ENCODE measurements around the gene ARRDC5. TPM values are rescaled to one million over a fixed set of nuclear protein-coding genes. Genes with fewer than 3 reads are reported as not detected.
"Not testable (repeated sequence)": the region's sequence is repeated elsewhere in the genome, so short reads cannot be mapped to it uniquely, and the experiment has no call there.

The ARRDC5 gene
- polyA plus RNA-seq, 1 donor (not counting 4 experiments of a cell fraction or from before 2014, with no cell fraction given) = not detected

- no peak overlapping the region for H3K4me3 ChIP-seq (ENCODE audit: control insufficient read depth in 2 of 3, extremely low read depth in 1 of 3, insufficient read depth in 2 of 3, low read depth in 1 of 3, low read length in 3 of 3)
- H3K27me3 ChIP-seq (ENCODE audit: control insufficient read depth, extremely low read depth, insufficient read depth, low read length) = no peaks in the 10 kb centered on the region
- peaks cover 4% of the 10 kb centered on the region for H3K79me2 ChIP-seq (ENCODE audit: control insufficient read depth, insufficient read depth, low read length)
- dilution Hi-C loops (cut with MboI; ENCODE audit: extremely low pct_ligation_motif_present, low sequenced_read_pairs) = no loop called here
- no peaks in the 10 kb centered on the region for H4K20me1 ChIP-seq (ENCODE audit: control insufficient read depth, extremely low read depth, insufficient read depth, low read length)
- H2AFZ ChIP-seq (ENCODE audit: control insufficient read depth, low read length) = no peak overlapping the region
- H3K27ac ChIP-seq (ENCODE audit: control insufficient read depth, insufficient read depth, low read length) = no peak overlapping the region
- no peaks in the 10 kb centered on the region for H3K9me3 ChIP-seq (ENCODE audit: control insufficient read depth, low read depth, low read length)
- no peak overlapping the region for H3K4me2 ChIP-seq (ENCODE audit: control insufficient read depth, extremely low read depth, insufficient read depth, low read depth, low read length)
- TF ChIP-seq, protein P1, sequence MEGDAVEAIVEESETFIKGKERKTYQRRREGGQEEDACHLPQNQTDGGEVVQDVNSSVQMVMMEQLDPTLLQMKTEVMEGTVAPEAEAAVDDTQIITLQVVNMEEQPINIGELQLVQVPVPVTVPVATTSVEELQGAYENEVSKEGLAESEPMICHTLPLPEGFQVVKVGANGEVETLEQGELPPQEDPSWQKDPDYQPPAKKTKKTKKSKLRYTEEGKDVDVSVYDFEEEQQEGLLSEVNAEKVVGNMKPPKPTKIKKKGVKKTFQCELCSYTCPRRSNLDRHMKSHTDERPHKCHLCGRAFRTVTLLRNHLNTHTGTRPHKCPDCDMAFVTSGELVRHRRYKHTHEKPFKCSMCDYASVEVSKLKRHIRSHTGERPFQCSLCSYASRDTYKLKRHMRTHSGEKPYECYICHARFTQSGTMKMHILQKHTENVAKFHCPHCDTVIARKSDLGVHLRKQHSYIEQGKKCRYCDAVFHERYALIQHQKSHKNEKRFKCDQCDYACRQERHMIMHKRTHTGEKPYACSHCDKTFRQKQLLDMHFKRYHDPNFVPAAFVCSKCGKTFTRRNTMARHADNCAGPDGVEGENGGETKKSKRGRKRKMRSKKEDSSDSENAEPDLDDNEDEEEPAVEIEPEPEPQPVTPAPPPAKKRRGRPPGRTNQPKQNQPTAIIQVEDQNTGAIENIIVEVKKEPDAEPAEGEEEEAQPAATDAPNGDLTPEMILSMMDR (optimal IDR thresholded peaks at IDR 0.05 in 1 of 3, IDR thresholded peaks at IDR 0.05 in 1 of 3, conservative IDR thresholded peaks at IDR 0.05 in 1 of 3; ENCODE audit: extremely low read depth in 1 of 3, insufficient read depth in 2 of 3, low read length in 3 of 3) = no peak
- TF ChIP-seq EZH2 (IDR thresholded peaks at IDR 0.05; ENCODE audit: low read length) = no peak
- DNase-seq (ENCODE audit: low read depth, low spot score) (no peak), FAIRE-seq (no peak)
- peaks cover 6 to 20% of the 10 kb centered on the region in 2 experiments for H3K36me3 ChIP-seq (ENCODE audit: control insufficient read depth in 2 of 2, extremely low read depth in 1 of 2, insufficient read depth in 2 of 2, low read length in 2 of 2)
- H3K4me1 ChIP-seq (ENCODE audit: control insufficient read depth, extremely low read depth, insufficient read depth, low read length) = no peaks in the 10 kb centered on the region
- H3K9me1 ChIP-seq (ENCODE audit: control insufficient read depth, extremely low read depth, insufficient read depth, low read length) = no peaks in the 10 kb centered on the region
- H3K9ac ChIP-seq (ENCODE audit: control insufficient read depth, extremely low read depth, insufficient read depth, low read length) = no peak overlapping the region
Measured at GRCh38 chr19:4939466-4939865, 36.8 kb upstream of the ARRDC5 start.

GRCh38 chr19:4938461-4938860, 35.8 kb upstream of the ARRDC5 start:
- H3K9me3 ChIP-seq (ENCODE audit: control insufficient read depth, low read depth, low read length); H3K4me2 ChIP-seq (ENCODE audit: control insufficient read depth, extremely low read depth, insufficient read depth, low read depth, low read length); H2AFZ ChIP-seq (ENCODE audit: control insufficient read depth, low read length); H3K4me3 ChIP-seq (ENCODE audit: control insufficient read depth in 2 of 3, extremely low read depth in 1 of 3, insufficient read depth in 2 of 3, low read depth in 1 of 3, low read length in 3 of 3); H3K9me1 ChIP-seq (ENCODE audit: control insufficient read depth, extremely low read depth, insufficient read depth, low read length); H3K27me3 ChIP-seq (ENCODE audit: control insufficient read depth, extremely low read depth, insufficient read depth, low read length); H3K4me1 ChIP-seq (ENCODE audit: control insufficient read depth, extremely low read depth, insufficient read depth, low read length); FAIRE-seq; H3K79me2 ChIP-seq (ENCODE audit: control insufficient read depth, insufficient read depth, low read length); dilution Hi-C loops (cut with MboI; ENCODE audit: extremely low pct_ligation_motif_present, low sequenced_read_pairs); H3K9ac ChIP-seq (ENCODE audit: control insufficient read depth, extremely low read depth, insufficient read depth, low read length); H3K27ac ChIP-seq (ENCODE audit: control insufficient read depth, insufficient read depth, low read length); H4K20me1 ChIP-seq (ENCODE audit: control insufficient read depth, extremely low read depth, insufficient read depth, low read length); DNase-seq (ENCODE audit: low read depth, low spot score): not testable (repeated sequence)
- peaks cover 6 to 24% of the 10 kb centered on the region in 2 experiments for H3K36me3 ChIP-seq (ENCODE audit: control insufficient read depth in 2 of 2, extremely low read depth in 1 of 2, insufficient read depth in 2 of 2, low read length in 2 of 2)

GRCh38 chr19:4937060-4937459, 34.4 kb upstream of the ARRDC5 start:
- H3K36me3 ChIP-seq (ENCODE audit: control insufficient read depth in 2 of 2, extremely low read depth in 1 of 2, insufficient read depth in 2 of 2, low read length in 2 of 2) = peaks cover 7 to 32% of the 10 kb centered on the region in 2 experiments

More at GRCh38 chr19:4937060-4937459, 34.4 kb upstream of the ARRDC5 start:
- dilution Hi-C loops (cut with MboI; ENCODE audit: extremely low pct_ligation_motif_present, low sequenced_read_pairs) = no loop called here
- Histone ChIP-seq H4K20me1 (ENCODE audit: control insufficient read depth, extremely low read depth, insufficient read depth, low read length) (no peaks in the 10 kb centered on the region), H3K9me1 (ENCODE audit: control insufficient read depth, extremely low read depth, insufficient read depth, low read length) (no peaks in the 10 kb centered on the region), H3K9ac (ENCODE audit: control insufficient read depth, extremely low read depth, insufficient read depth, low read length) (no peak overlapping the region), H3K4me3 (ENCODE audit: control insufficient read depth in 2 of 3, extremely low read depth in 1 of 3, insufficient read depth in 2 of 3, low read depth in 1 of 3, low read length in 3 of 3) (no peak overlapping the region), H3K4me2 (ENCODE audit: control insufficient read depth, extremely low read depth, insufficient read depth, low read depth, low read length) (no peak overlapping the region), H3K4me1 (ENCODE audit: control insufficient read depth, extremely low read depth, insufficient read depth, low read length) (no peaks in the 10 kb centered on the region), H3K79me2 (ENCODE audit: control insufficient read depth, insufficient read depth, low read length) (peaks cover 7% of the 10 kb centered on the region), H3K27ac (ENCODE audit: control insufficient read depth, insufficient read depth, low read length) (no peak overlapping the region), H3K9me3 (ENCODE audit: control insufficient read depth, low read depth, low read length) (no peaks in the 10 kb centered on the region), H2AFZ (ENCODE audit: control insufficient read depth, low read length) (no peak overlapping the region), H3K27me3 (ENCODE audit: control insufficient read depth, extremely low read depth, insufficient read depth, low read length) (no peaks in the 10 kb centered on the region)
- DNase-seq (ENCODE audit: low read depth, low spot score) (no peak), FAIRE-seq (no peak)
- TF ChIP-seq EZH2 (IDR thresholded peaks at IDR 0.05; ENCODE audit: low read length) = no peak
- TF ChIP-seq, protein P1 (optimal IDR thresholded peaks at IDR 0.05 in 1 of 3, IDR thresholded peaks at IDR 0.05 in 1 of 3, conservative IDR thresholded peaks at IDR 0.05 in 1 of 3; ENCODE audit: extremely low read depth in 1 of 3, insufficient read depth in 2 of 3, low read length in 3 of 3) = no peak

All from keratinocyte (primary cell).